GM18951 (cell line): Measurements from ENCODE around the gene DENND5B.
"Not testable (repeated sequence)": the region's sequence is repeated elsewhere in the genome, so short reads cannot be mapped to it uniquely, and the experiment has no call there.

Experiments
- POLR2A ChIP-seq: IDR thresholded peaks from 4 replicates; pipeline ENCODE4 v1.6.1; 2011; ENCODE audit warnings: mild to moderate bottlenecking; ENCODE audit not compliant: insufficient read length, insufficient read depth; ENCODE audit errors: extremely low read depth
- in situ Hi-C: fragments of 300-500 bp; cut with MboI; formaldehyde crosslinking; loops from one replicate; pipeline ENCODE4 v1.12.0; 2022; ENCODE audit warnings: low sequenced_read_pairs, mixed read lengths, inconsistent platforms; ENCODE audit not compliant: unreplicated experiment

The DENND5B gene

DNA sequence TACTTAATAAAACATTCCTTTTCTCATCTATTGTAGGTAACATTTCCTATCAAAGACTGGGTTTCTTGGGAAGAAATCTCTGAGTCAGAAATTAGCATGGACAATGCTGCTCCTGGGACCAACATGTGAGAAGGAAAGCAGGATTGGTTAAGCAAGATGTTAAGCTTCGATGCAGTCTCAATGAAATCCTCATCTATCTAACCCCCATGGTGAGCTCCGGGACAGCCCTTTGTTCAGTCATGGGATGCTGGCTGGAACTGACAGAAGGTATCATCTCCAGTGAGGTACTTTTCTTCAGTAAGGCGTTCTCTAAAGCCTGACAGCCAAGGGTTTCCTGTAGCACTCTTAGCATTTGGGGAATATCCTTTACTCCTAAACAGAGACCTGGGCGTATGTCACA is 182.2 kb downstream of the DENND5B start:
- no peak for TF ChIP-seq POLR2A
- in situ Hi-C loops, result loop anchor here (25.0 kb wide), 1 partner anchor 904 kb away; no protein-coding TSS in a partner anchor

- in situ Hi-C loops, result loop anchor here (25.0 kb wide), 1 partner anchor 905 kb away; no protein-coding TSS in a partner anchor
- no peak for TF ChIP-seq POLR2A
Observed at GRCh38 chr12:31407562-31407961, 183.4 kb downstream of the DENND5B start.

DNA sequence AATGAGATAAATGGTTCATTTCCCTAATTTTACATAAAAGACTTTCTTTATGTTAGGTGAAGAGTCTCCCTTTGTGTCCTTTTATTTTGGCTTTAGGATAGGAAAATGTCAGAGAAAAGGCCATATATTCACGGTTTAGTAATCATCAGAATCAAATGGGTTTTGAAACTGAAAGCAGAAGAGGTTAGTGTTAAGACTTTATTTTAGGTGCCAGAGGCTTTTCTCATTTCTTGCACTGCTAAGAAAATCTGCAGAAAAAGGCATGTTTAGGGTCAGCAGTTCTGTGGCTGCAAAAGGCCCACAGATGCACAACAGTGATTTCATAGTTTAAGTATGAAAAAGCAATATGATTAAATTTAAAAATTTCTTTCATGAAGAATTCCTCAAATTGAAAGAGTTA is 184.6 kb downstream of the DENND5B start:
- no peak for TF ChIP-seq POLR2A
- in situ Hi-C loops, result loop anchor here (25.0 kb wide), 1 partner anchor 906 kb away; no protein-coding TSS in a partner anchor

- no peak for TF ChIP-seq POLR2A
- in situ Hi-C loops, result loop anchor here (25.0 kb wide), 1 partner anchor 907 kb away; no protein-coding TSS in a partner anchor
Observed at GRCh38 chr12:31405021-31405420, 185.9 kb downstream of the DENND5B start.

GRCh38 chr12:31403099-31403607 is 187.8 kb downstream of the DENND5B start:
- in situ Hi-C loops, result loop anchor here (5.0 to 25.0 kb wide), 2 partner anchors 244 to 909 kb away; no protein-coding TSS in a partner anchor

- in situ Hi-C loops, result no loop called here
Observed at GRCh38 chr12:31393004-31393550, 197.9 kb downstream of the DENND5B start.

DNA sequence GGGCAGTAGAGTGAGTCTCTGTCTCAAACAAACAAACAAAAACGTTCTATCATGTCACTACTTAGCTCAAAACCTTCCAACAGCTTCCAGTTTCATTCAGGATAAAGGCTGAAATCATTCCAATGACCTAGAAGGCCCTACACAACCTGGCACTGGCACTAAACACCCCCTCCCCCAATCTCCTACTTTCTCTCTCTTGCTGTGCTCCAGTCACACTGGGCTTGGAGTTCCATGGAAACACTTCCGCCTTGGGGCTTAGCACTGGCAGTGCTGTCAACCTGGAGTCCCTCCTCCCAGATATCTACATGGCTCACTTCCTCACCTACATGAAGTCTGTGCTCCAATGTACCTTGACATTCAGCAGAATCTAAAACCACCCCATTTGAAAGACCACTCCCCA is 199.9 kb downstream of the DENND5B start:
- in situ Hi-C loops, result no loop called here
- no peak for TF ChIP-seq POLR2A

More at GRCh38 chr12:31393004-31393550, 197.9 kb downstream of the DENND5B start:
- no peak for TF ChIP-seq POLR2A

DNA sequence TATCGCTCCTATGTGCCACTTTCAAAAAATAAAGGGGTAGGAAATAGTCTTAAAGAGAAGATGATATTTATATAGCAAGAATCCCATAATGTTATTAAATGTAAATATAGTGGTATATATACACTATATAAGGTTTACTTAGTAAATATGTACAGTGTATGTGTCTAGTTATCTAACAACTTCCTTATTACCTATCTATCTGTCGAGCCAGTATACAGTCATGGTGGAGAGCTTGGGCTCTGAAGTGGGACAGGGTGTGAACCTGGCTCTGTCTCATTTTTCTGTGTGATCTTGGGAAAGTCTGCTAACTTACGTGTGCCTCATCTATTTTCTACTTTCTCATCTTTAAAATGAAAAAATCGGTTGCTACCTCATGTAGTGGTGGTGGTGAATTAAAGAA is 202.2 kb downstream of the DENND5B start:
- in situ Hi-C loops, result no loop called here
- no peak for TF ChIP-seq POLR2A

DNA sequence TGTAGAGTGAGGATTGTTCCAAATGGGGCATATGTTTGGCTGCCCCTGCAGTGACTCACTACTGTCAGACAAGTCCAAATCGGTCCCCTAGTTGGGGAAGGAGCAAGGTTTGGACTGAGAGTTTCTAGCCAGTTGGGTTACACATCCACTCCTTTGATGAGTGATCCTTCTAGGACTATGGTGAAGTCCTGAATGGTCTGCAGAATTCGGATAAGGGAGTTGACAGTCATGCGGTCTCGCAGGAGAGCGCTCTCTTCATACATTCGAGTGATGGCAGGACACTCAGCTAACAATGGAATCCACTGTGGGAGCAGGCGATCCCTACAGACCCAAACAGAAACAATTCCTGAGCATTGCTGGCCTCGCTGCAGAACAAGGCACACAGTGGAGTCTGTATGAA is 203.5 kb downstream of the DENND5B start:
- in situ Hi-C loops, result no loop called here
- TF ChIP-seq POLR2A, result no peak

DNA sequence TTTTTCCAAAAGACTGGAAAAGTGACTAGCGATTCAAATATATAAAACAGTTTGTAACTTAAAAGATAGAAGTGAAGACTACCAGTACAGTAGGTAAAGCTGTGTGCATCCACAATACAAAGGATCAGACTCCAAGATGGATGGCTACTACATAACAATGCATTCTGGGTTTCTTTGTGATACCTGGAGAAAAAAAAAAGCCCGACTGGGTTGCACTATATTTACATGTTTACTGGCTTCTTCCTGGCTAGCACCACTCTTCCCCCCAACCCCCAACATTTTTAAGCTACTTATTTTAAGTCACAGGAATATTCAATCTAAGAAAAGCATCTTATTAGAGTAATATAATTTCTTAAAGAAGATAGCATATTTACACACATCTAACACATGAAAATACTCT is 203.9 kb downstream of the DENND5B start:
- in situ Hi-C loops, result no loop called here
- TF ChIP-seq POLR2A, result no peak

GRCh38 chr12:31386364-31386777 is 204.6 kb downstream of the DENND5B start:
- in situ Hi-C loops, result no loop called here
- no peak for TF ChIP-seq POLR2A

DNA sequence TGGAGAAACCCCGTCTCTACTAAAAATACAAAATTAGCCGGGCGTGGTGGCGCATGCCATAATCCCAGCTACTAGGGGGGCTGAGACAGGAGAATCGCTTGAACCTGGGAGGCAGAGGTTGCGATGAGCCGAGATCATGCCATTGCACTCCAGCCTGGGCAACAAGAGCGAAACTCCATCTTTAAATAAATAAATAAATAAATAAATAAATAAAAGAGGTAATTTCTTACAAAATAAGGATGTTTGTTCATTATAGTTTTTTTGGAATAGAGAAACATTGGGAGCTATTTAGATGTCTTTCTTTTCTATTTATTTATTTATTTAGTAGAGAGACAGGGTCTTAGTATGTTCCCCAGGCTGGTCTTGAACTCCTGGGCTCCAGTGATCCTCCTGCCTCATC is 213.7 kb downstream of the DENND5B start:
- in situ Hi-C loops, result not testable (repeated sequence)

DNA sequence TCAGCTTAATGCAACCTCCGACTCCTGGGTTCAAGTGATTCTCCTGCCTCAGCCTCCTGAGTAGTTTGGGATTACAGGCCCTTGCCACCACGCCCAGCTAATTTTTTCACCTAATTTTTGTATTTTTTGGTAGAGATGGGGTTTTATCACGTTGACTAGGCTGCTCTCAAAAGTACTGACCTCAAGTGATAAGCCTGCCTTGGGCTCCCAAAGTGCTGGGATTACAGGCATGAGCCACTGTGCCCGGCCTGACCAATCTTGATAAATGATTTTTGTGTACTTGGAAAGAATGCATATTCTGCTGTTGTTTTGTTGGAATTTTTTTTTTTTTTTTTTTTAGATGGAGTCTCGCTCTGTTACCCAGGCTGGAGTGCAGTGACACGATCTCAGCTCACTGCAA is 215.5 kb downstream of the DENND5B start:
- in situ Hi-C loops, result not testable (repeated sequence)

DNA sequence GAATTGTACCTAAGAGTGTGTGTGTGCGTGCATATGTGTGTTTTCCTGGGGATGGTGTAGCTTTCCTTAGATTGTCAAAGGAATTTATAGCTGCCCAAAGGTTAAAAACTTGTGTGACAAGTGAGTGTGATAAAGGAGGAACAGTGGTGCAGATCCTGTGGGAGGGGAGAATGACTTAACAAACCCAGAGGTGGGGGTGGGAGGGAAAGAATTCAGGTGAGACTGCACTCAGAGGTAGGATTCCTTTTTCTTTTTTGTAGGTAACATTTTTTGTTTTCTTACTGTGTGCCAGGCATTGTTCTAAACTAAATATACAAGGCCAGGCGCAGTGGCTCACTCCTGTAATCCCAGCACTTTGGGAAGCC is 219.7 kb downstream of the DENND5B start:
- TF ChIP-seq POLR2A, result no peak
- in situ Hi-C loops, result no loop called here
